ENCODE results near the gene NPBWR2.
A peak's percentile ranks its signal among the peaks of the same experiment; 100 is the strongest.
"Not testable (repeated sequence)": the region's sequence is repeated elsewhere in the genome, so short reads cannot be mapped to it uniquely, and the experiment has no call there.

The NPBWR2 gene

DNA sequence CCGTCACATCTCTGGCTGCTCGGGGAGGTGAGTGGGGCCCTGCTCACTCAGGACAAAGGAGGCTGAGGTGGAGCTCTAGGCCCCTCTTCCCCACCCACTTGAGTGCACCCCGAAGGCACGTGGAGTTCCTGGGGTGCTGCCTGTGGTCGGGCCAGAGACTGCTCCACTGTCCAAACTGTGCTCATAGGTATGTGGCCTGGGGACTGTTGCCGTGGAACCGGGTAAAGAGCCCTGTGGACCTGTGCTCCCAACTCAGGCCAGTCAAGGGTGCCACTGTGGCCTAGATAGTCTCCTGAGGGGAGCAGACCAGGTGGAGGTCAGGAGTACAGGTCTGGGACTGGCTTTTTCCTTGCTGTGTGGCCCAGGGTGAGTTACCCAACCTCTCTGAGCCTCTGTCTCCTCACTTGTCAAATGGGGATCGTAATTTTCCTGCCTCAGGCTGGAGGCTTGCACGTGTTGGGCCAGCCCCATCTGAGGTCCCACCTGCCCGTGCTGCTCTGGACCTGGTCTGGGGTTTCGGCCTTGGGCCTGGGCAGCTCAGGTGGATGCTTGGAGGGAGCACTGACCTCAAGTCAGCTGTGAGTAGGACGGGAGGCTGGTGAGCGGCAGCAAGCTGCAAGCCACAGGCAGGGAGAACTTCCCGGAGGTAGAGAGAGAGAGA lies 12.4 kb upstream of the NPBWR2 start:
- H3K79me2 ChIP-seq (ENCODE audit: low read length): no peaks in the 10 kb centered on the region
- H3K4me2 ChIP-seq (ENCODE audit: low read depth, low read length): peak overlapping the region; percentile 45; the same call in 1 of the 2 replicates
- no peaks in the 10 kb centered on the region for H3K4me1 ChIP-seq (ENCODE audit: low read length)
- no peaks in the 10 kb centered on the region for H4K20me1 ChIP-seq (ENCODE audit: insufficient read depth, low read length)
- H3K27me3 ChIP-seq (replicated peaks; ENCODE audit: insufficient read depth, low read length): peaks cover 66% of the 10 kb centered on the region
- H3F3A ChIP-seq (ENCODE audit: insufficient read depth, low read length): no peaks in the 10 kb centered on the region
- no peaks in the 10 kb centered on the region for H3K36me3 ChIP-seq (replicated peaks; ENCODE audit: insufficient read depth, low read length)
- H3K4me3 ChIP-seq (ENCODE audit: low read length): peak overlapping the region; percentile 8; the same call in 1 of the 2 replicates
- H3K9ac ChIP-seq (ENCODE audit: low read length): no peak overlapping the region
- peak overlapping the region; percentile 18 for H2AFZ ChIP-seq (ENCODE audit: low read length)
- no peak for DNase-seq
- H3K27ac ChIP-seq (ENCODE audit: low read length): no peak overlapping the region
- TF ChIP-seq, protein P1, sequence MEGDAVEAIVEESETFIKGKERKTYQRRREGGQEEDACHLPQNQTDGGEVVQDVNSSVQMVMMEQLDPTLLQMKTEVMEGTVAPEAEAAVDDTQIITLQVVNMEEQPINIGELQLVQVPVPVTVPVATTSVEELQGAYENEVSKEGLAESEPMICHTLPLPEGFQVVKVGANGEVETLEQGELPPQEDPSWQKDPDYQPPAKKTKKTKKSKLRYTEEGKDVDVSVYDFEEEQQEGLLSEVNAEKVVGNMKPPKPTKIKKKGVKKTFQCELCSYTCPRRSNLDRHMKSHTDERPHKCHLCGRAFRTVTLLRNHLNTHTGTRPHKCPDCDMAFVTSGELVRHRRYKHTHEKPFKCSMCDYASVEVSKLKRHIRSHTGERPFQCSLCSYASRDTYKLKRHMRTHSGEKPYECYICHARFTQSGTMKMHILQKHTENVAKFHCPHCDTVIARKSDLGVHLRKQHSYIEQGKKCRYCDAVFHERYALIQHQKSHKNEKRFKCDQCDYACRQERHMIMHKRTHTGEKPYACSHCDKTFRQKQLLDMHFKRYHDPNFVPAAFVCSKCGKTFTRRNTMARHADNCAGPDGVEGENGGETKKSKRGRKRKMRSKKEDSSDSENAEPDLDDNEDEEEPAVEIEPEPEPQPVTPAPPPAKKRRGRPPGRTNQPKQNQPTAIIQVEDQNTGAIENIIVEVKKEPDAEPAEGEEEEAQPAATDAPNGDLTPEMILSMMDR (IDR thresholded peaks at IDR 0.05; ENCODE audit: low read length): no peak
- TF ChIP-seq EZH2phosphoT487 (IDR thresholded peaks at IDR 0.05; ENCODE audit: low read length) (no peak), EZH2 (optimal IDR thresholded peaks at IDR 0.05; ENCODE audit: low read depth, low read length) (no peak)
- no peaks in the 10 kb centered on the region for H3K9me3 ChIP-seq (replicated peaks; ENCODE audit: insufficient read depth, low read length)
- no peaks in the 10 kb centered on the region for H3K9me2 ChIP-seq (replicated peaks; ENCODE audit: insufficient read depth, low read length)

DNA sequence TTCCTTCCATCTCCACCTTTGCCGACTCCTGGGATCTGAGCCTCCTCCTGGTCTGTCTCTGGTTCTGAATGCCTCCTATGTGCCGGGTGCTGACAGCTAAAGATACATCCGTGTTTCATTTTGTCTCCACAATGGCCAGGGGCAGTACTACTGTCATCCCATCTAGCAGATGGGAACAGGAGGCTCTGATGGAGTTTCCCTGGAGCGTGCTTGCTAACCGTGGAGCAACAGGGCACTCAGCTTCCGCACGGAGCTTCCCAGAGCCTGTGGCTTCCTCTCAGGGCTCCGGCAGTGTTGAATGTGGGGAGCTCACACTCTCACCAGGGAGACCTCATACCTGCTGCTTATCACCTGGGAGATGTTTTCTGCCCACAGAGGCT lies 11.9 kb upstream of the NPBWR2 start:
- Histone ChIP-seq H3K4me1 (ENCODE audit: low read length) (no peaks in the 10 kb centered on the region), H3K9me2 (replicated peaks; ENCODE audit: insufficient read depth, low read length) (no peaks in the 10 kb centered on the region), H3K9me3 (replicated peaks; ENCODE audit: insufficient read depth, low read length) (no peaks in the 10 kb centered on the region), H4K20me1 (ENCODE audit: insufficient read depth, low read length) (no peaks in the 10 kb centered on the region), H3K27ac (ENCODE audit: low read length) (no peak overlapping the region), H2AFZ (ENCODE audit: low read length) (no peak overlapping the region), H3K9ac (ENCODE audit: low read length) (no peak overlapping the region), H3K27me3 (replicated peaks; ENCODE audit: insufficient read depth, low read length) (peaks cover 66% of the 10 kb centered on the region), H3K4me3 (ENCODE audit: low read length) (no peak overlapping the region), H3K4me2 (ENCODE audit: low read depth, low read length) (no peak overlapping the region), H3F3A (ENCODE audit: insufficient read depth, low read length) (no peaks in the 10 kb centered on the region), H3K36me3 (replicated peaks; ENCODE audit: insufficient read depth, low read length) (no peaks in the 10 kb centered on the region), H3K79me2 (ENCODE audit: low read length) (no peaks in the 10 kb centered on the region)
- DNase-seq: no peak
- TF ChIP-seq EZH2phosphoT487 (IDR thresholded peaks at IDR 0.05; ENCODE audit: low read length): no peak
- no peak for TF ChIP-seq EZH2 (optimal IDR thresholded peaks at IDR 0.05; ENCODE audit: low read depth, low read length)
- TF ChIP-seq, protein P1 (IDR thresholded peaks at IDR 0.05; ENCODE audit: low read length): no peak

DNA sequence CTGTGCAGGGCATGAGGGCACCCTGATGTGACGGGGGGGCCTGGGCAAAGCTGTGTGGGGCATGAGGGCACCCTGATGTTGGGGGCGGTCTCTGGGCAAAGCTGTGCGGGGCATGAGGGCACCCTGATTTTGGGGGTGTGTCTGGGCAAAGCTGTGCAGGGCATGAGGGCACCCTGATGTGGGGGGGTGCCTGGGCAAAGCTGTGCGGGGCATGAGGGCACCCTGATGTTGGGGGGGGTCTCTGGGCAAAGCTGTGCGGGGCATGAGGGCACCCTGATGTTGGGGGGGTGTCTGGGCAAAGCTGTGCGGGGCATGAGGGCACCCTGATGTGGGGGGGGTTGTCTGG lies 10.0 kb upstream of the NPBWR2 start:
- not testable (repeated sequence) for H3F3A ChIP-seq (ENCODE audit: insufficient read depth, low read length); H3K79me2 ChIP-seq (ENCODE audit: low read length)

DNA sequence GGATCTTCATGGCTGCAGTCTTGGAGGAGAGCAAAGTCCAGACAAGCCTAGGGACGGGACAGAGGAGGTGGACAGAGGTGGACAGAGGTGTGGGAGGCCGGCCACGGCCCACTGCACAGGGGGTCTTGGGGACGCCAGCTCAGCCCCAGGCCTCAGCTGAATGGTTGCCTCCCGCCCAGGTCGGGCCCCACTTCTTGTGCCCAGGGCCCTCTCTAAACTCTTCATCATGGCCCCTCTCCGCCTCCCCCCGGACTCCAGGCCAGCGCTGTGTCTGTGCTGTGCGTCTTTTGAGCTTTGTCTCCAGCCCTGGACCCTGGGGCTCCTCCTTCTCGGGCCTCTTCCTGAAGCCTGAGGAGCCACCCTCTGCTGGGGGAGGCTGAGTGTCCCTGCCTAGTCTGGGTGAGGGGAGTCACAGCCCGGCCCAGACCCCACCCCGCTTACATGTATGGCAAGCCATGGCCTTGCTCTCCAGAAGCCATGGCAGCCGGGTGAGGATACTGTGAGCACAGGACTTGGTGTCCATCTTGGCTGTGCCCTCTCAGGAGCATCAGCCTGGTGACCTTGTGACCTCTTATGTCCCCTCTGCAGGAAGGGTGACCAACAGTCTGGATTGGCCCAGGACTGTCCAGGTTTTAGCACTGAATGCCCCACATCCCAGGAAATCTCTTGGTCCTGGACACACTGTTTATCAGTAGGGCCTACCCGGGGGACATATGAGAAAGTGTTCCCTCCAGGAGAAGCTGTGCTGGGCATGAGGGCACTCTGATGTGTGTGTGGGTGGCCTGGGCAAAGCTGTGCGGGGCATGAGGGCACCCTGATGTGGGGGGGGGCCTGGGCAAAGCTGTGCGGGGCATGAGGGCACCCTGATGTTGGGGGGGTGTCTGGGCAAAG lies 9.4 kb upstream of the NPBWR2 start:
- H4K20me1 ChIP-seq (ENCODE audit: insufficient read depth, low read length): no peaks in the 10 kb centered on the region
- H2AFZ ChIP-seq (ENCODE audit: low read length): no peak overlapping the region
- no peaks in the 10 kb centered on the region for H3K4me1 ChIP-seq (ENCODE audit: low read length)
- H3K9ac ChIP-seq (ENCODE audit: low read length): no peak overlapping the region
- TF ChIP-seq EZH2 (optimal IDR thresholded peaks at IDR 0.05; ENCODE audit: low read depth, low read length) (no peak), EZH2phosphoT487 (IDR thresholded peaks at IDR 0.05; ENCODE audit: low read length) (no peak)
- TF ChIP-seq, protein P1 (IDR thresholded peaks at IDR 0.05; ENCODE audit: low read length): no peak
- no peak for DNase-seq
- H3K4me3 ChIP-seq (ENCODE audit: low read length): no peak overlapping the region
- H3K9me3 ChIP-seq (replicated peaks; ENCODE audit: insufficient read depth, low read length): no peaks in the 10 kb centered on the region
- H3K36me3 ChIP-seq (replicated peaks; ENCODE audit: insufficient read depth, low read length): no peaks in the 10 kb centered on the region
- no peak overlapping the region for H3K4me2 ChIP-seq (ENCODE audit: low read depth, low read length)
- H3K9me2 ChIP-seq (replicated peaks; ENCODE audit: insufficient read depth, low read length): no peaks in the 10 kb centered on the region
- no peak overlapping the region for H3K27ac ChIP-seq (ENCODE audit: low read length)
- peaks cover 72% of the 10 kb centered on the region for H3K27me3 ChIP-seq (replicated peaks; ENCODE audit: insufficient read depth, low read length)
- H3K79me2 ChIP-seq (ENCODE audit: low read length): no peaks in the 10 kb centered on the region
- no peaks in the 10 kb centered on the region for H3F3A ChIP-seq (ENCODE audit: insufficient read depth, low read length)

More for the DNA sequence above, 10.0 kb upstream of the NPBWR2 start:
- not testable (repeated sequence) for H3K27ac ChIP-seq (ENCODE audit: low read length); H3K4me1 ChIP-seq (ENCODE audit: low read length); H4K20me1 ChIP-seq (ENCODE audit: insufficient read depth, low read length); DNase-seq; H3K4me3 ChIP-seq (ENCODE audit: low read length); H3K9me3 ChIP-seq (replicated peaks; ENCODE audit: insufficient read depth, low read length); H3K9ac ChIP-seq (ENCODE audit: low read length); H2AFZ ChIP-seq (ENCODE audit: low read length); H3K9me2 ChIP-seq (replicated peaks; ENCODE audit: insufficient read depth, low read length); H3K4me2 ChIP-seq (ENCODE audit: low read depth, low read length); H3K36me3 ChIP-seq (replicated peaks; ENCODE audit: insufficient read depth, low read length)
- H3K27me3 ChIP-seq (replicated peaks; ENCODE audit: insufficient read depth, low read length): peaks cover 72% of the 10 kb centered on the region

Measured in MM.1S (cell line).